ENCODE measurements around the gene LMAN1L.
A peak's percentile ranks its signal among the peaks of the same experiment; 100 is the strongest.

Gene LMAN1L

GRCh38 chr15:74794248-74794969 is 18.2 kb upstream of the LMAN1L start:
- peak in 1 of 14 donors; percentile 19 for DNase-seq

- no peak for DNase-seq
These were observed 17.7 kb upstream of the LMAN1L start for GRCh38 chr15:74794970-74795349.

GRCh38 chr15:74795966-74796625 is 16.5 kb upstream of the LMAN1L start:
- no peak for DNase-seq

- DNase-seq: peak in 1 of 14 donors; percentile 91
These were observed 14.0 kb upstream of the LMAN1L start for GRCh38 chr15:74798388-74799254.

GRCh38 chr15:74799255-74799855 is 13.3 kb upstream of the LMAN1L start:
- peak in 1 of 14 donors; percentile 35 for DNase-seq

GRCh38 chr15:74799856-74800558 is 12.6 kb upstream of the LMAN1L start:
- DNase-seq: peak in 12 of 14 donors; percentile 25 to 79 (median 58)

GRCh38 chr15:74800559-74801094 is 12.0 kb upstream of the LMAN1L start:
- peak in 1 of 14 donors; percentile 31 for DNase-seq

- DNase-seq: no peak
These were observed 11.2 kb upstream of the LMAN1L start for GRCh38 chr15:74801311-74801997.

GRCh38 chr15:74802290-74802689 is 10.3 kb upstream of the LMAN1L start:
- no peak for DNase-seq

- no peak for DNase-seq
These were observed 9.7 kb upstream of the LMAN1L start for GRCh38 chr15:74802862-74803447.

GRCh38 chr15:74804935-74805334 is 7.7 kb upstream of the LMAN1L start:
- no peak for DNase-seq

GRCh38 chr15:74807282-74807681 is 5.4 kb upstream of the LMAN1L start:
- DNase-seq: no peak

- peak in 1 of 14 donors; percentile 83 for DNase-seq
These were observed 4.4 kb upstream of the LMAN1L start for GRCh38 chr15:74808078-74808839.

GRCh38 chr15:74808840-74809229 is 3.8 kb upstream of the LMAN1L start:
- no peak for DNase-seq

- DNase-seq: no peak
These were observed 3.4 kb upstream of the LMAN1L start for GRCh38 chr15:74809242-74809641.

GRCh38 chr15:74809956-74810355 is 2.7 kb upstream of the LMAN1L start:
- no peak for DNase-seq

- peak in 9 of 14 donors; percentile 9 to 87 (median 27) for DNase-seq
These were observed 2.7 kb downstream of the LMAN1L start for GRCh38 chr15:74815121-74815934.

GRCh38 chr15:74815961-74816360 is 3.3 kb downstream of the LMAN1L start:
- DNase-seq: peak in 3 of 14 donors; percentile 7 to 49 (median 27)

Data from C1 segment of cervical spinal cord (tissue), 14 donors.